ENCODE data around the gene CLK1. TPM values are rescaled to one million over a fixed set of nuclear protein-coding genes. Genes with fewer than 3 reads are reported as not detected.

The CLK1 gene
- total and polyA plus RNA-seq, 9 of the 15 experiments (the other 6 are each of a cell fraction or from before 2014, with no cell fraction given), result 29.3 to 99.2 (median 47.0) TPM

DNA sequence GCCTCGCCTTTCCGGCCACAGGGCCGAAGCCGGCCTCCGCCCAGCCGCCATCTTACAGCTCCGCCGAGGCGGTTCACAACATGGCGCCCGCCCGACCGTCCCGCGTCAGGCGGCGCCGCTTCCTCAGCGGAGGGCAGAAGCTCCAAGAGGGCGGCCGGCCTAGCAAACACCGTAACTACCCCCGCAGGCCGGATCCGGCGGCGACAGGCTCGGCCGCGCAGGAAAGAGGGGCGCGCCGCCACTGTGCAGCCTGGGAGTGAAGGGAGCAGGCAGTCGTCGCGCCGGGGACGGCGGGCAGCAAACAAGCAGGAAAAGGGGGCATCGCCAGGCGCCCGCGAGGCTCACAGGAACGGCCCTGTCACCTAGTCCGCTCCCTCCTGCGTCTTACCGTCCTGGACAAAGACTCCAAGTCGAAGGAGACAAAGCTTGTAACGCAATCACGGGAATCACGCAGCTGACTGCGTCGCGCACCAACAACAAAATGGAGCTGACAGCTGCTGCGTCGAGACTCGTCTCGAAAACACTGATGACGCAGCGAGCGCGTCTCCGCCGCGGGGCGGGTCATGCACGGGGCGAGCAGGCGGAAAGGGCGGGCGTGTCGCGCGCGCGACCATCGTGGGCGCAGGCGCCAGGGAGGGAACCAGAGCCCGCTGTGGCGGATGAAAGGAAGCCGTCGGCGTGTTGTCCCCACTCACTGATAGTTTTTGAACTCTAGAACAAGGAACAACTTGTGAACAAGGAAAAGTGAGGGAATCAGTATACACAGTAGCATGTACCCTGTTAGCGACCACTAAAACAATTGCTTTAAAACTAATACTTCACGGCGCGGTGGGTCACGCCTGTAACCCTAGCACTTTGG is at the start of gene CLK1 (continued):
- TF ChIP-seq, protein P1, sequence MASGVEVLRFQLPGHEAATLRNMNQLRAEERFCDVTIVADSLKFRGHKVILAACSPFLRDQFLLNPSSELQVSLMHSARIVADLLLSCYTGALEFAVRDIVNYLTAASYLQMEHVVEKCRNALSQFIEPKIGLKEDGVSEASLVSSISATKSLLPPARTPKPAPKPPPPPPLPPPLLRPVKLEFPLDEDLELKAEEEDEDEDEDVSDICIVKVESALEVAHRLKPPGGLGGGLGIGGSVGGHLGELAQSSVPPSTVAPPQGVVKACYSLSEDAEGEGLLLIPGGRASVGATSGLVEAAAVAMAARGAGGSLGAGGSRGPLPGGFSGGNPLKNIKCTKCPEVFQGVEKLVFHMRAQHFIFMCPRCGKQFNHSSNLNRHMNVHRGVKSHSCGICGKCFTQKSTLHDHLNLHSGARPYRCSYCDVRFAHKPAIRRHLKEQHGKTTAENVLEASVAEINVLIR (CRISPR knock-in tag; IDR thresholded peaks at IDR 0.05), result peak; percentile 75
- no peak for TF ChIP-seq SRSF1 (IDR thresholded peaks at IDR 0.05; ENCODE audit: low read depth, low read length)
- peak; percentile 79 for TF ChIP-seq TAF9B (IDR thresholded peaks at IDR 0.05; ENCODE audit: partially characterized antibody)
- TF ChIP-seq NEUROD1 (IDR thresholded peaks at IDR 0.05; ENCODE audit: borderline replicate concordance, low read depth, low read length, partially characterized antibody), result no peak
- no peak for TF ChIP-seq SNIP1 (IDR thresholded peaks at IDR 0.05; ENCODE audit: low read depth)
- TF ChIP-seq NFRKB (IDR thresholded peaks at IDR 0.05; ENCODE audit: low read depth), result peak; percentile 93
- no peak for TF ChIP-seq ZNF696 (CRISPR knock-in tag; conservative IDR thresholded peaks at IDR 0.05)
- TF ChIP-seq RBM17 (IDR thresholded peaks at IDR 0.05; ENCODE audit: borderline replicate concordance, low read depth, low read length), result no peak
- no peak for TF ChIP-seq RFX7 (CRISPR knock-in tag; IDR thresholded peaks at IDR 0.05)
- TF ChIP-seq RB1 (IDR thresholded peaks at IDR 0.05; ENCODE audit: low read depth), result peak; percentile 55; the same call in 1 of the 2 replicates
- no peak for TF ChIP-seq KDM2B (CRISPR knock-in tag; IDR thresholded peaks at IDR 0.05)
- peak; percentile 80; the same call in 1 of the 2 replicates for TF ChIP-seq CBX1 (IDR thresholded peaks at IDR 0.05; ENCODE audit: low read depth)
- TF ChIP-seq HNRNPLL (IDR thresholded peaks at IDR 0.05; ENCODE audit: low read depth, low read length, poor library complexity, severe bottlenecking), result peak; percentile 65
- TF ChIP-seq HCFC1 (IDR thresholded peaks at IDR 0.05; ENCODE audit: low read depth, low read length), result peak; percentile 37
- no peak for TF ChIP-seq ZNF785 (CRISPR knock-in tag; IDR thresholded peaks at IDR 0.05)
- TF ChIP-seq RBM22 (IDR thresholded peaks at IDR 0.05; ENCODE audit: low read depth, low read length, poor library complexity, severe bottlenecking), result peak; percentile 89
- no peak for TF ChIP-seq ZC3H8 (IDR thresholded peaks at IDR 0.05)
- no peak for TF ChIP-seq BCOR (IDR thresholded peaks at IDR 0.05)
- no peak for TF ChIP-seq ZNF583 (CRISPR knock-in tag; IDR thresholded peaks at IDR 0.05)
- TF ChIP-seq ZNF232 (CRISPR knock-in tag; IDR thresholded peaks at IDR 0.05), result no peak; the same call in 1 of the 2 replicates
- TF ChIP-seq, protein P2, sequence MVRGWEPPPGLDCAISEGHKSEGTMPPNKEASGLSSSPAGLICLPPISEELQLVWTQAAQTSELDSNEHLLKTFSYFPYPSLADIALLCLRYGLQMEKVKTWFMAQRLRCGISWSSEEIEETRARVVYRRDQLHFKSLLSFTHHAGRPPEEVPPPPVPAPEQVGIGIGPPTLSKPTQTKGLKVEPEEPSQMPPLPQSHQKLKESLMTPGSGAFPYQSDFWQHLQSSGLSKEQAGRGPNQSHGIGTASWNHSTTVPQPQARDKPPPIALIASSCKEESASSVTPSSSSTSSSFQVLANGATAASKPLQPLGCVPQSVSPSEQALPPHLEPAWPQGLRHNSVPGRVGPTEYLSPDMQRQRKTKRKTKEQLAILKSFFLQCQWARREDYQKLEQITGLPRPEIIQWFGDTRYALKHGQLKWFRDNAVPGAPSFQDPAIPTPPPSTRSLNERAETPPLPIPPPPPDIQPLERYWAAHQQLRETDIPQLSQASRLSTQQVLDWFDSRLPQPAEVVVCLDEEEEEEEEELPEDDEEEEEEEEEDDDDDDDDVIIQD (CRISPR knock-in tag; IDR thresholded peaks at IDR 0.05), result no peak
- peak; percentile 97 for TF ChIP-seq CREM (IDR thresholded peaks at IDR 0.05; ENCODE audit: low read depth)
- TF ChIP-seq, protein P3, sequence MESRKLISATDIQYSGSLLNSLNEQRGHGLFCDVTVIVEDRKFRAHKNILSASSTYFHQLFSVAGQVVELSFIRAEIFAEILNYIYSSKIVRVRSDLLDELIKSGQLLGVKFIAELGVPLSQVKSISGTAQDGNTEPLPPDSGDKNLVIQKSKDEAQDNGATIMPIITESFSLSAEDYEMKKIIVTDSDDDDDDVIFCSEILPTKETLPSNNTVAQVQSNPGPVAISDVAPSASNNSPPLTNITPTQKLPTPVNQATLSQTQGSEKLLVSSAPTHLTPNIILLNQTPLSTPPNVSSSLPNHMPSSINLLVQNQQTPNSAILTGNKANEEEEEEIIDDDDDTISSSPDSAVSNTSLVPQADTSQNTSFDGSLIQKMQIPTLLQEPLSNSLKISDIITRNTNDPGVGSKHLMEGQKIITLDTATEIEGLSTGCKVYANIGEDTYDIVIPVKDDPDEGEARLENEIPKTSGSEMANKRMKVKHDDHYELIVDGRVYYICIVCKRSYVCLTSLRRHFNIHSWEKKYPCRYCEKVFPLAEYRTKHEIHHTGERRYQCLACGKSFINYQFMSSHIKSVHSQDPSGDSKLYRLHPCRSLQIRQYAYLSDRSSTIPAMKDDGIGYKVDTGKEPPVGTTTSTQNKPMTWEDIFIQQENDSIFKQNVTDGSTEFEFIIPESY (CRISPR knock-in tag; IDR thresholded peaks at IDR 0.05), result peak; percentile 53; the same call in 1 of the 2 replicates
- TF ChIP-seq TARDBP (IDR thresholded peaks at IDR 0.05), result no peak; the same call in 1 of the 2 replicates
- TF ChIP-seq ZNF699 (CRISPR knock-in tag; IDR thresholded peaks at IDR 0.05; ENCODE audit: insufficient replicate concordance), result no peak
- 0 out of 2 replicates have a peak, but pooled peaks have one; percentile 94 for TF ChIP-seq RBM14 (IDR thresholded peaks at IDR 0.05; ENCODE audit: borderline replicate concordance, insufficient read depth, low read depth, low read length)

All from K562 (cell line).